ENCODE data around the gene TTC29. TPM values are rescaled to one million over a fixed set of nuclear protein-coding genes. Genes with fewer than 3 reads are reported as not detected.
"Not testable (repeated sequence)": the region's sequence is repeated elsewhere in the genome, so short reads cannot be mapped to it uniquely, and the experiment has no call there.

The TTC29 gene
- total and polyA plus RNA-seq, 2 donors (not counting 1 experiment from before 2014, with no cell fraction given): not detected

GRCh38 chr4:146674829-146675570, 270.7 kb downstream of the TTC29 start:
- no peak overlapping the region for H2AFZ ChIP-seq (ENCODE audit: insufficient read depth, low read depth, low read length, poor library complexity, severe bottlenecking)
- no peak overlapping the region for H3K9ac ChIP-seq (ENCODE audit: low read length)
- H3K27ac Mint-ChIP-seq: no peak overlapping the region
- no peak overlapping the region for H3K4me3 Mint-ChIP-seq
- ATAC-seq (ENCODE audit: low read depth): no peak
- H3K4me1 ChIP-seq (ENCODE audit: control insufficient read depth in 2 of 2, insufficient read depth in 2 of 2, low read length in 2 of 2): no peaks in the 10 kb centered on the region
- DNase-seq: no peak
- POLR2A ChIA-PET: no interaction called here
- no peaks in the 10 kb centered on the region for H3K9me3 ChIP-seq (ENCODE audit: control extremely low read depth in 1 of 3, control insufficient read depth in 2 of 3, insufficient read depth in 1 of 3, low read length in 2 of 3)
- CTCF ChIA-PET: no interaction called here
- H3K79me2 ChIP-seq (ENCODE audit: control insufficient read depth, insufficient read depth, low read length): no peaks in the 10 kb centered on the region
- no peaks in the 10 kb centered on the region for H3K9me3 Mint-ChIP-seq (ENCODE audit: insufficient read depth)
- no peak for TF ChIP-seq CTCF (IDR thresholded peaks at IDR 0.05)
- H3K27me3 ChIP-seq (replicated peaks in 1 of 4; ENCODE audit: control extremely low read depth in 1 of 4, control insufficient read depth in 3 of 4, insufficient read depth in 4 of 4, low read length in 3 of 4): no peaks in the 10 kb centered on the region
- intact Hi-C loops (cut with micrococcal nuclease): no loop called here
- H3K27ac ChIP-seq (ENCODE audit: low read length in 2 of 2): no peak overlapping the region
- no peak overlapping the region for H3K4me2 ChIP-seq (replicated peaks; ENCODE audit: low read depth, low read length, poor library complexity, severe bottlenecking)
- H3K27me3 Mint-ChIP-seq: no peaks in the 10 kb centered on the region
- 83% methylated on average over 1 of the region's 2 CpGs for WGBS (ENCODE audit: insufficient coverage)
- H3K36me3 ChIP-seq (replicated peaks in 1 of 2; ENCODE audit: control extremely low read depth in 1 of 2, control insufficient read depth in 1 of 2, extremely low read depth in 1 of 2, insufficient read depth in 2 of 2, low read length in 1 of 2): no peaks in the 10 kb centered on the region
- H3K4me3 ChIP-seq (ENCODE audit: control extremely low read depth in 1 of 5, extremely low read depth in 1 of 5, insufficient read depth in 1 of 5, low read depth in 2 of 5, low read length in 4 of 5): no peak overlapping the region
- no peaks in the 10 kb centered on the region for H3K4me1 Mint-ChIP-seq
- H4K20me1 ChIP-seq (ENCODE audit: control insufficient read depth, insufficient read depth, low read length, poor library complexity, severe bottlenecking): no peaks in the 10 kb centered on the region

GRCh38 chr4:146663968-146664311, 281.7 kb downstream of the TTC29 start:
- H3K9me3 ChIP-seq (ENCODE audit: control extremely low read depth in 1 of 3, control insufficient read depth in 2 of 3, insufficient read depth in 1 of 3, low read length in 2 of 3); H3K36me3 ChIP-seq (replicated peaks in 1 of 2; ENCODE audit: control extremely low read depth in 1 of 2, control insufficient read depth in 1 of 2, extremely low read depth in 1 of 2, insufficient read depth in 2 of 2, low read length in 1 of 2); H2AFZ ChIP-seq (ENCODE audit: insufficient read depth, low read depth, low read length, poor library complexity, severe bottlenecking); H3K9ac ChIP-seq (ENCODE audit: low read length); H3K4me1 ChIP-seq (ENCODE audit: control insufficient read depth in 2 of 2, insufficient read depth in 2 of 2, low read length in 2 of 2); H4K20me1 ChIP-seq (ENCODE audit: control insufficient read depth, insufficient read depth, low read length, poor library complexity, severe bottlenecking); H3K27ac Mint-ChIP-seq; H3K27ac ChIP-seq (ENCODE audit: low read length in 2 of 2); CTCF ChIA-PET; H3K27me3 ChIP-seq (replicated peaks in 1 of 4; ENCODE audit: control extremely low read depth in 1 of 4, control insufficient read depth in 3 of 4, insufficient read depth in 4 of 4, low read length in 3 of 4); H3K4me1 Mint-ChIP-seq; H3K4me3 Mint-ChIP-seq; H3K9me3 Mint-ChIP-seq (ENCODE audit: insufficient read depth); H3K4me2 ChIP-seq (replicated peaks; ENCODE audit: low read depth, low read length, poor library complexity, severe bottlenecking); POLR2A ChIA-PET; intact Hi-C loops (cut with micrococcal nuclease); DNase-seq; ATAC-seq (ENCODE audit: low read depth); H3K79me2 ChIP-seq (ENCODE audit: control insufficient read depth, insufficient read depth, low read length); H3K4me3 ChIP-seq (ENCODE audit: control extremely low read depth in 1 of 5, extremely low read depth in 1 of 5, insufficient read depth in 1 of 5, low read depth in 2 of 5, low read length in 4 of 5): not testable (repeated sequence)
- 75% methylated on average over 2 of the region's 6 CpGs for WGBS (ENCODE audit: insufficient coverage)
- H3K27me3 Mint-ChIP-seq: peaks cover 13% of the 10 kb centered on the region
